WERI-Rb-1 (cell line): ENCODE results near the gene DDX27.

Source experiments
- DNase-seq: peaks from one replicate; pipeline ENCODE4 v3.0.0-alpha.2; 2020
- H3K27ac ChIP-seq: fragments of 250-450 bp; sonication (Bioruptor Pico); 2 replicates; pipeline ENCODE4 v1.5.1; 2020; ENCODE audit warnings: mild to moderate bottlenecking, moderate library complexity
- H3K27me3 ChIP-seq: fragments of 250-450 bp; sonication (Bioruptor Pico); 2 replicates; pipeline ENCODE4 v1.5.1; 2021; ENCODE audit warnings: mild to moderate bottlenecking, low read depth, moderate library complexity; ENCODE audit not compliant: insufficient read depth, severe bottlenecking
- H3K36me3 ChIP-seq: fragments of 250-450 bp; sonication (Bioruptor Pico); 2 replicates; pipeline ENCODE4 v1.5.1; 2020; ENCODE audit warnings: mild to moderate bottlenecking, moderate library complexity
- H3K4me3 ChIP-seq: 2 replicates; pipeline ENCODE4 v1.5.1; 2011; ENCODE audit warnings: low read depth, mild to moderate bottlenecking, control low read depth, low read length
- H3K9me3 ChIP-seq: fragments of 250-450 bp; sonication (Bioruptor Pico); 2 replicates; pipeline ENCODE4 v1.5.1; 2021; ENCODE audit warnings: mild to moderate bottlenecking, moderate library complexity; ENCODE audit not compliant: severe bottlenecking
- TF ChIP-seq, protein P1 (sequence below): IDR thresholded peaks from 2 replicates; pipeline ENCODE4 v1.5.1; 2011; ENCODE audit warnings: low read depth, mild to moderate bottlenecking, control low read depth, inconsistent platforms, low read length

The DDX27 gene

DNA sequence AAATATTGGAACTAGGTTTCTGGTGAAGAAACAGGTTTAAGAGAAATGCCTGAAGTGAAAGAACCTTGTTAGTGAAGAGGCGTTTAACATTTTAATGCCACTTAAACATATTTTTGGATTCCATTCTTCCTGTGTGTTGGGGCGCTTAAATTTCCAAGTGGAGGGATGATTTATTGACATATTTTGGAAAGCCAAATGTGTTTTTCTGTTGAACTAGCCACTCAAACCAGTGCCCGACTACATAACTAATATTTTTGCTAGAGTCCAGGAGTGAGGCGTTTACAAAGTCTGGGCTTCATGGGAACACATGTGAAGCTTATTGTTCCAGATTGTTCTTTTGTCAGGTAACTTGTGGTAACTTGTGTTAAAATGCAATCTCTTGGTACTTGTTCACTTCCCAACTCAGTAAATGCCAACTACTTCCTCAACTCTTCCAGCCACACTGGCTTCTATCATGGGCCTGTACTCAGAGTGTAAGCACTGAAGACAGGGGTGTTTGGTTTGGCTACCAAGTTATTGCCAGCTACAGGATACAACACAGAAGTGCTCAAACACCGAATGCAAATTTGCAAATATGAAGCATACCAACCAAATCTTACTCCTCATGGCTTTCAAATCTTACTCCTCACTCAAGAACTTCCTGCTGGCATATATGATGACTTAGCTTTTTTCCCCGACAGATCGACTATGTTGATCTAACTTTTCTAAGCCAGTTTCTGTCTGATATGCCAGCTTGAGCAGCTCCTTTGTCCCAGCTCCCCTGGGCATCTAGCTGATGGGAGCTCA, 60.7 kb downstream of the DDX27 start:
- Histone ChIP-seq H3K27ac (peak overlapping the region; percentile 90), H3K36me3 (peaks cover 75% of the 10 kb centered on the region), H3K27me3 (no peaks in the 10 kb centered on the region), H3K4me3 (peak overlapping the region; percentile 94), H3K9me3 (peaks cover 12% of the 10 kb centered on the region)
- TF ChIP-seq, protein P1, sequence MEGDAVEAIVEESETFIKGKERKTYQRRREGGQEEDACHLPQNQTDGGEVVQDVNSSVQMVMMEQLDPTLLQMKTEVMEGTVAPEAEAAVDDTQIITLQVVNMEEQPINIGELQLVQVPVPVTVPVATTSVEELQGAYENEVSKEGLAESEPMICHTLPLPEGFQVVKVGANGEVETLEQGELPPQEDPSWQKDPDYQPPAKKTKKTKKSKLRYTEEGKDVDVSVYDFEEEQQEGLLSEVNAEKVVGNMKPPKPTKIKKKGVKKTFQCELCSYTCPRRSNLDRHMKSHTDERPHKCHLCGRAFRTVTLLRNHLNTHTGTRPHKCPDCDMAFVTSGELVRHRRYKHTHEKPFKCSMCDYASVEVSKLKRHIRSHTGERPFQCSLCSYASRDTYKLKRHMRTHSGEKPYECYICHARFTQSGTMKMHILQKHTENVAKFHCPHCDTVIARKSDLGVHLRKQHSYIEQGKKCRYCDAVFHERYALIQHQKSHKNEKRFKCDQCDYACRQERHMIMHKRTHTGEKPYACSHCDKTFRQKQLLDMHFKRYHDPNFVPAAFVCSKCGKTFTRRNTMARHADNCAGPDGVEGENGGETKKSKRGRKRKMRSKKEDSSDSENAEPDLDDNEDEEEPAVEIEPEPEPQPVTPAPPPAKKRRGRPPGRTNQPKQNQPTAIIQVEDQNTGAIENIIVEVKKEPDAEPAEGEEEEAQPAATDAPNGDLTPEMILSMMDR: no peak
- no peak for DNase-seq

DNA sequence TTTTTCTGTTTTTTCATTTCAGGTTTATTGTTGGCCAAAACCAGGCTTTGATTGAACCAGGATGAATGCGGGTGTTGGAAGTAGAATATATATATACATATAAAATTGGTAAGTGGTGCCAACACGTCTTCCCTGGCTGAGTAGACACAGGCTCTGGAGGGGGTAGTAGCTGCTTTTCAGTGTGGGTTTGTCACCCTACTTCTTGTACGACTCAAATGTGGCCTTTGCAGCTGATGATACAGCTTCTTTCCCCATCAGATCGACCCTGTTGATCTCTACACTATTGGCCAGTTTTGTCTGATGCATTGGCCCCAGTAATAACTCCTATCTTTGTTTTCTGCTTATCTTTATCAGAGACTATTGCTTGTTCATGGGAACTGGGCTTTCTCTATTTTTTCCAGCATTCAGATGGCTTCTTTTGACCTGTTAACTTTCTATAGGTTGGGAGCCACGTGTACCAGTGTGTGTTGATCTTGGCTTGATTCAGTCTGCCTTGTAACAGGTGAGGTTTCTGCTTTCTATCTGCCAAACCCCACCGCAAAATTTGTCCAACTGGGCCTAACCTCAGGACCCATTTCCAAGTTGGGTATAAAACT, 61.3 kb downstream of the DDX27 start:
- H3K27ac ChIP-seq: peak overlapping the region; percentile 7
- TF ChIP-seq, protein P1: no peak
- H3K27me3 ChIP-seq: no peaks in the 10 kb centered on the region
- H3K9me3 ChIP-seq: peaks cover 12% of the 10 kb centered on the region
- no peak for DNase-seq
- H3K36me3 ChIP-seq: peaks cover 77% of the 10 kb centered on the region
- no peak overlapping the region for H3K4me3 ChIP-seq

DNA sequence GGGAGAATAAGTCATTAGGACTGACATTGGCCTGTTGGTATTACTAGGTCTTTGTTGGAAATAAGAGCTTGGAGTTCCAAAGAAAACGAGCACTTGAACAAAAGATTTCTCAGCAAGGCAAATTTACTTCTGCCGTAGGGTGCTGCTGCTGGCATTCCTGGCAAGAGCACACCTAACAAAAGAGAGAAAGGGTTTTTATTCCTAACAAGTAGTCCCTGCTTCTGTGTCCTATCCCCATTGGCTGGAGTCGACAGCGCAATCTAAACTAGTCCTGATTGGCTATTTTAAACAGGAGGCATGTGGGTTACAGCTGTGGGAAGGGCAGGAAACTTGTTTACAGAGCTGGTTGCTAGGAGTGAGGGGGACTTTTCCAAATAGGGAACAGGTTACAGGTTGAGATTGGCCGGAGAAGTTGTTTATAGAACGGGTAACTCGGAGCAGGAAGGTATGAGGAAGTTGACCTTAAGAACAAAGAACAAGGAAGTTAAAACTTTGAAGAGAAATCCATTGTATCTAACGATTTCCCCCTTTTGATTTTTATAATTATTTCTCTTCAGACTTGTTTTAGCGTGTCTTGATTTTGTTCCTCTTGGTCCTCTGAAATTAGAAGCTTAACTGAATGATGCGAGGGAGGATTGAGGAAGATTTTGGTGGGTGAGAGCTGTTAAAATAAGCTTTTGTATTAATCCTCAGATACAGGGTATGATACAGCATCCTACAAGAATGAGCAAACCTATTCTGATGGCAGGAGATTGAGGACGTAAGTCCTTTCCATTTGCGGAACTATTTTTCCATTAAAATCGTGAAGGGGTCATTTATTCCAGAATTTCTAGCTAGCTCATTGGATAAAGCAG, 62.1 kb downstream of the DDX27 start:
- no peak for DNase-seq
- H3K27ac ChIP-seq: no peak overlapping the region

DNA sequence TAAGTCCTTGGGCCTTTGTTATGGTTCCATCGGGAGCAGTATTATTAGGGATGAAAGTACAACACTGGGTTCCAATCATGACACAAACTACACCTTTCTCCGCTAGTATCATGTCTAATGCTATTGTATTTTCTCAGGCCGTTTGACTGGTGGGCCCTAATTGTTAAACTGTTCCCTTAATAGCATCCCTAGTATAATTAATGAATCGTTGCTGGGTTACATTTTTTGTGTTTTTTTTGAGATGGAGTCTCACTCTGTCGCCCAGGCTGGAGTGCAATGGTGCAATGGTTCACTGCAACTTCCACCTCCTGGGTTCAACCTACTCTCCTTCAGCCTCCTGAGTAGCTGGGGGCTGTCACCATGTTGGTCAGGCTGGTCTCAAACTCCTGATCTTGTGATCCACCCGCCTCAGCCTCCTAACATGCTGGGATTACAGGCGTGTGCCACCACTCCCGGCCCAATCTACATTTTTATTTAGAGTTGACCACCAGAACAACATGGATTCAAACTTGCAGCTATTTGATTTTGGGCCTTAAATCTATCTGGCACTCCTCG, 62.8 kb downstream of the DDX27 start:
- H3K4me3 ChIP-seq: no peak overlapping the region
- DNase-seq: no peak
- no peak overlapping the region for H3K27ac ChIP-seq
- H3K9me3 ChIP-seq: peaks cover 12% of the 10 kb centered on the region
- peaks cover 85% of the 10 kb centered on the region for H3K36me3 ChIP-seq
- TF ChIP-seq, protein P1: no peak
- no peaks in the 10 kb centered on the region for H3K27me3 ChIP-seq

More for the DNA sequence above, 62.1 kb downstream of the DDX27 start:
- H3K9me3 ChIP-seq: peaks cover 12% of the 10 kb centered on the region
- H3K36me3 ChIP-seq: peaks cover 80% of the 10 kb centered on the region
- H3K27me3 ChIP-seq: no peaks in the 10 kb centered on the region
- H3K4me3 ChIP-seq: no peak overlapping the region
- TF ChIP-seq, protein P1: no peak

DNA sequence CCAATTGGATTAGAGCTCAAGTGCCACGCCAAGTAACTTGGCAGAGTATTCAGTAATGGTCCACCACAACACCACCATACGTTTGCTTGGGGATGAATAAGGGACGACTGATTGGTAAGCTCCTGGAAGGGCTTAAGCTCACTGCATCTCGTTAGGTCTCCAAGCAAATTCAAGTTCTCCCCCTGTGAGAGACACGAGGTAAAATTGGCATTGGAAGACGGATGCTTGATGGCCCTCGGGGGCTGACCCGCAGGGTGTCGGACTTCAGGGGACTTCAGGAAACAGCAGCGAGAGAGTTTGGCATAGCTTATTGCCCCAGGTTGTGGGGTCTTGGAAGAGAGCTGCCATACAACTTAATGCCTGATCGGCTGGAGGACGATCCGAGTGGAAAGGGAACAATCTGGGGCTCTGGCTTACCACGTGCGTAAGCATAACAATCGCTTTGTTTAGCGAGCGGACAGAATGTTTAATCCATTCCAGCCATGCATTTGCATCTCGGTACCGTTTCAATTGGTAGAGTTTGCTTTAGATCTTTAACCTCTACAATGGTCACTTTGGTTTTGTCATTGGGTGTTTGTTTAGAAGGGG, 63.5 kb downstream of the DDX27 start:
- no peak overlapping the region for H3K4me3 ChIP-seq
- DNase-seq: no peak
- no peak overlapping the region for H3K27ac ChIP-seq
- H3K9me3 ChIP-seq: peaks cover 12% of the 10 kb centered on the region
- TF ChIP-seq, protein P1: no peak
- peaks cover 92% of the 10 kb centered on the region for H3K36me3 ChIP-seq
- H3K27me3 ChIP-seq: no peaks in the 10 kb centered on the region
